Adrenal gland (tissue), 12 donors: Measurements from ENCODE around the gene ASAH2B. TPM values are rescaled to one million over a fixed set of nuclear protein-coding genes. Genes with fewer than 3 reads are reported as not detected.
"Not testable (repeated sequence)": the region's sequence is repeated elsewhere in the genome, so short reads cannot be mapped to it uniquely, and the experiment has no call there.

Source experiments
- DNase-seq, 7 donors: peaks; one replicate each; pipeline ENCODE4 v3.0.0-alpha.2; 2019 to 2020
- H3K27ac ChIP-seq, 5 donors: fragments of 200-600 bp; sonication (generic) in 4 of 5; 1 replicate in 3 of 5; 2 replicates in 2 of 5; pipeline versions ENCODE4 v1.5.1 to v1.8.0; 2016 to 2020; ENCODE audit warnings: mild to moderate bottlenecking in 1 of 5
- H3K27me3 ChIP-seq: fragments of 200-600 bp; 2 replicates; pipeline ENCODE4 v1.8.0; 2021
- H3K36me3 ChIP-seq, 2 donors: fragments of 200-600 bp; replicated peaks in 1 of 2; 1 replicate in 1 of 2; 2 replicates in 1 of 2; pipeline versions ENCODE4 v1.5.1 to v1.8.0; 2018 to 2022
- H3K4me1 ChIP-seq, 2 donors: fragments of 200-600 bp; replicated peaks in 1 of 2; 1 replicate in 1 of 2; 2 replicates in 1 of 2; pipeline versions ENCODE4 v1.5.1 to v1.8.0; 2018 to 2021
- H3K4me3 ChIP-seq, 4 donors: fragments of 200-600 bp; sonication (generic) in 3 of 4; one replicate each; pipeline ENCODE4 v1.5.1; 2016 to 2018
- H3K9me3 ChIP-seq, 3 donors: fragments of 200-600 bp; sonication (generic) in 1 of 3; replicated peaks in 1 of 3; 1 replicate in 2 of 3; 2 replicates in 1 of 3; pipeline versions ENCODE4 v1.5.1 to v1.8.0; 2016 to 2021
- POLR2A ChIP-seq, 2 donors: fragments of 450-650 bp; IDR thresholded peaks; one replicate each; pipeline ENCODE4 v1.6.1; 2017; ENCODE audit warnings: antibody characterized with exemption in 2 of 2, mild to moderate bottlenecking in 2 of 2, moderate library complexity in 1 of 2
- WGBS, 4 donors: extraction: QIAGEN DNeasy Blood & Tissue Kit in 2 of 4; methylation state at CpG; one replicate each; pipeline versions ENCODE4 v1.1.5 to v1.1.7; 2013 to 2017; 5-methylcytosine and 5-hydroxymethylcytosine counted together
- intact Hi-C, 2 donors: fragments of 100-400 bp; cut with DNase I; formaldehyde crosslinking; loops; one replicate each; pipeline versions ENCODE4 v1.14.1 to v1.15.0; 2022 to 2023
- polyA plus RNA-seq, 3 donors: library from polyadenylated mRNA; stranded (reverse); fragments of 200-250 nt in 2 of 3; fragments of 350-450 nt in 1 of 3; fragmentation: Illumina TruSeq in 1 of 3; extraction: RNeasy Lipid Tissue Mini Kit (QIAGEN cat#74804) in 1 of 3; gene quantifications; one replicate each; pipeline ENCODE4 v1.2.3, GENCODE V29; 2013 to 2014
- total RNA-seq, 9 donors: library from RNA; depleted of rRNA in 4 of 9; stranded (reverse); fragments of >200 nt in 4 of 9; fragments of 120-200 nt in 1 of 9; fragmentation: NEBNext Ultra II Directional in 1 of 9; extraction: Animal tissue kit (Norgen Biotek cat#: 25700) in 1 of 9; gene quantifications; one replicate each; pipeline versions ENCODE4 v1.1.0 to v1.2.4, GENCODE V29; 2013 to 2023
- TF ChIP-seq, protein P1 (sequence below), 6 experiments: fragments of 450-650 bp in 4 of 6; fragments of 200-600 bp in 2 of 6; sonication (generic) in 1 of 6; IDR thresholded peaks; 1 replicate in 5 of 6; 2 replicates in 1 of 6; pipeline versions ENCODE4 v1.5.1 to v1.8.0; 2016 to 2021; ENCODE audit warnings: antibody characterized with exemption in 6 of 6, mild to moderate bottlenecking in 2 of 6, moderate library complexity in 1 of 6
- donor health status: healthy with polysubstance abuse.
- donor health status: Bipolar disorder and iron deficiency.
- donor health status: DM: yes; HTN: yes; CAD: no.
- donor health status: DM: no; HTN: no; CAD: no.
- donor health status: DM: no; HTN: no; CAD: no.
- donor health status: DM: yes; HTN: yes; CAD: no.

The ASAH2B gene
- total and polyA plus RNA-seq, 12 donors: 1.9 to 13.3 (median 5.0) TPM

DNA sequence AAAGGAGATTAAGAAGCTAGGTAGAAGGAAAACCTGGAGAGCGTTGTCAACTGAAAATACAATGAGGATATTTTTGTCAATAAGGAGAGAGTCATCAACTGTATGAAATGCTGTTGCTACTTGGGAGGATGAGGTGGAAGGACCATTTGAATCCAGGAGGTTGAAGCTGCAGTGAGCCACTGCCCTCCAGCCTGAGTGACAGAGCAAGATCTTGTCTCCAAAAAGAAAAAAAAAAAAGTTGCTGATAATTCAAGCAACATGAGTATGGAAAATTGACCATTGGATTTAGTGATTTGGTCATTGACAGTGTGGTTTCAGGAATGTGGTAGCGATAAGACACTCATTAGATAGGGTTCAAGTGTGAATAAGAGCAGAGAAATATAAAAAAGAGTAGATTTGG, 11.6 kb upstream of the ASAH2B start:
- H3K4me1 ChIP-seq, H3K4me3 ChIP-seq, H3K27ac ChIP-seq, DNase-seq, H3K36me3 ChIP-seq, intact Hi-C loops, H3K27me3 ChIP-seq, H3K9me3 ChIP-seq: not testable (repeated sequence)
- 79 to 84% (median 84%) methylated on average over 2 of the region's 2 CpGs for WGBS, 4 donors

DNA sequence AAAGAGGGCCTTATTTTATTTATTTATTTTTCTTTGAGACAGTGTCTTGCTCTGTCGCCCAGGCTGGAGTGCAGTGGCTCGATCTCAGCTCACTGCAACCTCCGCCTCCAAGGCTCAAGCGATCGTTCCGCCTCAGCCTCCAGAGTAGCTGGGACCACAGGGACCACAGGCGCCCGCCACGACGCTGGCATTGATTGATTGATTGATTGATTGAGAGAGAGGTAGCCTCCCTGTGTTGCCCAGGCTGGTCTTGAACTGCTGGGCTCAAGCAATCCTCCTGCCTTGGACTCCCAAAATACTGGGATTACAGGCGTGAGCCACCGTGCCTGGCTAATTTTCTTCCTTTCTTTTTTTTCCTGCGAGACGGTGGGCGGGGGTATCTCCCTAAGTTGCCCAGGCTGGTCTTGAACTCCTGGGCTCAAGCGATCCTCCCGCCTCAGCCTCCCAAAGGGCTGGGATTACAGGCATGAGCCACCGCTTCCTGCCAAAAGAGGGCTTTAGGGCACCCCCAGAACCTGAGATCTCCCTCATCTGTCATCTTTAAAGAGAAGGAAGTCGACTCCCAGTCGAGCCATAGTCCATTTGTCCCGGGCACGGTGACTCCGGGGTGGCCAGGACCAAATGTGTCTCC, 634 bp upstream of the ASAH2B start:
- H3K4me1 ChIP-seq, DNase-seq, H3K27me3 ChIP-seq, intact Hi-C loops, H3K9me3 ChIP-seq, H3K36me3 ChIP-seq: not testable (repeated sequence)
- WGBS, 4 donors: 68 to 71% (median 69%) methylated on average over 23 of the region's 23 CpGs
- Histone ChIP-seq H3K27ac (peak overlapping the region in 4 of 5 donors; percentile 35 to 94 (median 80)), H3K4me3 (peak overlapping the region in 2 of 4 donors; percentile 85 to 87)

DNA sequence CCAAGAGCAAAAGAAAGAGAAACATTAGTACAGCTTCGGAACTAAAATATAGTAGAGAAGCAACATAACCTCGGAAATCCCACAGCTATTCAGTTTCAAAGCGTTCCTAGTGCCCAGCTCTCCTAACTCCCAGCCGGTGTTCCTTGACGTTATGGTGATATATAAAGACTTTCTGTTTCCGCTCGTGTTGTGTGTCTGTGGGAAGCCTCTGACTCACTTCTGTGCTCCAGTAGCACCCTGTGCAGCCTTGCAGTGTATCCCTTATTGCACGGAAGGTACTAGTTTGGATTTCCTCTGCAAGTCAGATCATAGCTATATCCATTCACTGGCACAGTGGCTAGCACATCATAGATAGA, 535 bp downstream of the ASAH2B start:
- intact Hi-C loops: no loop called here
- peaks cover 0 to 5% of the 10 kb centered on the region in 2 donors for H3K4me1 ChIP-seq
- H3K4me3 ChIP-seq: peak overlapping the region in 3 of 4 donors; percentile 21 to 87 (median 85)
- no peaks in the 10 kb centered on the region for H3K9me3 ChIP-seq
- TF ChIP-seq, protein P1, sequence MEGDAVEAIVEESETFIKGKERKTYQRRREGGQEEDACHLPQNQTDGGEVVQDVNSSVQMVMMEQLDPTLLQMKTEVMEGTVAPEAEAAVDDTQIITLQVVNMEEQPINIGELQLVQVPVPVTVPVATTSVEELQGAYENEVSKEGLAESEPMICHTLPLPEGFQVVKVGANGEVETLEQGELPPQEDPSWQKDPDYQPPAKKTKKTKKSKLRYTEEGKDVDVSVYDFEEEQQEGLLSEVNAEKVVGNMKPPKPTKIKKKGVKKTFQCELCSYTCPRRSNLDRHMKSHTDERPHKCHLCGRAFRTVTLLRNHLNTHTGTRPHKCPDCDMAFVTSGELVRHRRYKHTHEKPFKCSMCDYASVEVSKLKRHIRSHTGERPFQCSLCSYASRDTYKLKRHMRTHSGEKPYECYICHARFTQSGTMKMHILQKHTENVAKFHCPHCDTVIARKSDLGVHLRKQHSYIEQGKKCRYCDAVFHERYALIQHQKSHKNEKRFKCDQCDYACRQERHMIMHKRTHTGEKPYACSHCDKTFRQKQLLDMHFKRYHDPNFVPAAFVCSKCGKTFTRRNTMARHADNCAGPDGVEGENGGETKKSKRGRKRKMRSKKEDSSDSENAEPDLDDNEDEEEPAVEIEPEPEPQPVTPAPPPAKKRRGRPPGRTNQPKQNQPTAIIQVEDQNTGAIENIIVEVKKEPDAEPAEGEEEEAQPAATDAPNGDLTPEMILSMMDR (IDR thresholded peaks at IDR 0.05): no peak
- TF ChIP-seq POLR2A (IDR thresholded peaks at IDR 0.05): no peak
- peak overlapping the region; percentile 20 to 94 (median 80) for H3K27ac ChIP-seq
- 0 to 2% (median 0%) methylated on average over 8 of the region's 8 CpGs for WGBS, 4 donors
- DNase-seq: peak in 6 of 7 donors; percentile 30 to 64 (median 40)
- no peaks in the 10 kb centered on the region for H3K36me3 ChIP-seq
- H3K27me3 ChIP-seq: no peaks in the 10 kb centered on the region

DNA sequence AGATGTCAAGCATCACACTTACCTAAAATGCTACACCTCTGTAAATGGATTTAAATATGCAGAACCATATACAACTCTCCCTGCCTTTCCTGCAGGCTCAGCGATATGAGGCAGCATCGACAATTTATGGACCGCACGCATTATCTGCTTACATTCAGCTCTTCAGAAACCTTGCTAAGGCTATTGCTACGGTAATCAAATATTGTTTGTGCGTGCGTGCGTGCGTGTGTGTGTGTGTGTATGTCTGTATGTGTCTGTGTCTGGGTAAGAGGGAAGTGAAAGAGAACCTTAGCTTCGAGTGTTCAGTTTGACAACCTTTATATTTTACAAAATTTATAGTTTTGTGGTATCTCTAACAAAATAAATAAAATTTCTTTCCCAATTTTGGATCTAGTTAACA, 3.1 kb downstream of the ASAH2B start:
- H3K4me1 ChIP-seq, intact Hi-C loops, H3K27me3 ChIP-seq, H3K9me3 ChIP-seq, H3K36me3 ChIP-seq, H3K4me3 ChIP-seq, DNase-seq, H3K27ac ChIP-seq: not testable (repeated sequence)
- 91 to 94% (median 92%) methylated on average over 10 of the region's 10 CpGs for WGBS, 4 donors

DNA sequence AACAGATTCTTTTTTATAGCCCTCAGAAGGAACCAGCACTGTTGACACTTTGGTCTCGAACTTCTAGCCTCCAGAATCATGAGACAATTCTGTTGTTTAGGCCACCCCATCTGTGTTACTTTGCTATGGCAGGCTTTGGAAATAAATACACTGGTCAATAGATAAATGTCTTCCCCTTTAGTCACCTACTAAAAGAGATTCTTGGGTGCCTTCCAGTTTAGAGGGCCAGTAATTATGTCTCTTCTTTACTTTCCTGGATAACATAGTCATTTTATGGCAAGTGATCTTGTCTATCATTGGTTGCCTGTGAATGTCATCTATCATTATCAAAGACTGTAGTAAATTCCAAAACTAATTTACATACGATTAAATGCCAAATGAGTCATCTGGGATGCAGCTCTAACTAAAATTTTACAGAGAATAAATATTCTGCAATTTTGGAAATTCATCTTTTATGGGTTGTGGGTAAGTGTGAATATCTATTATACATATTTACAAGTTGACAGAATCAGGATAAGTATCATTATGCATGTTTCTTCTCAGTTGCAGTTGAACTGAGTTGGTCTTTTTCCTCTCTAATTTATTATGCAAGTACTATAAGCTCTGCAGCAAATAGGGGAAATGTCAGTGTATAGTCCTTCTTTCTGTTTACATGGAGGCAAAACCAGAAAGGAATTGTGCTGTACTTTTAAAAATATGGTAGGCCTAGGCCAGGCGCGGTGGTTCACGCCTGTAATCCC, 27.2 kb downstream of the ASAH2B start:
- H3K27me3 ChIP-seq, H3K36me3 ChIP-seq, DNase-seq, H3K27ac ChIP-seq, H3K4me3 ChIP-seq, intact Hi-C loops, H3K4me1 ChIP-seq, H3K9me3 ChIP-seq: not testable (repeated sequence)
- WGBS, 4 donors: 86 to 100% (median 91%) methylated on average over 3 to 5 of the region's 5 CpGs

DNA sequence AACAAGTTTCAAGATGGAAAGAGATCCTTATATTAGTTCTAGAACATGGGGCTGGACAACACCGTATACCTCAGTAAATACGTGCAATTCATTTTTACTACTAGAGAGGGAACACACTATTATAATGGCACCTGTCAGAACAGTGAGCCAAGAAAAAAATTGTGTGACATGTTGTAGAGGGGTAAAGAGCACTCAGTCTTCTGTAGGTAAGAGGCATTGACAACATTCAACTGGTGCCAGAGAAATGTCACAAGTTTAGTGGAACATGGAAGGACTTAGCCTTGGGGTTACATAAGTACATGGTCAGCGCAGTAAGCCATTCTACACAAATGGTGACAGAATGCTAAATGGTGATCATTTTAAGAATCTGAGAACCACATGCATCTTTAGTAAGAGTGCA, 32.3 kb downstream of the ASAH2B start:
- H3K4me3 ChIP-seq, H3K27me3 ChIP-seq, intact Hi-C loops, H3K4me1 ChIP-seq, H3K27ac ChIP-seq, DNase-seq, H3K9me3 ChIP-seq, H3K36me3 ChIP-seq: not testable (repeated sequence)
- 86 to 93% (median 88%) methylated on average over 2 to 3 of the region's 3 CpGs for WGBS, 4 donors

DNA sequence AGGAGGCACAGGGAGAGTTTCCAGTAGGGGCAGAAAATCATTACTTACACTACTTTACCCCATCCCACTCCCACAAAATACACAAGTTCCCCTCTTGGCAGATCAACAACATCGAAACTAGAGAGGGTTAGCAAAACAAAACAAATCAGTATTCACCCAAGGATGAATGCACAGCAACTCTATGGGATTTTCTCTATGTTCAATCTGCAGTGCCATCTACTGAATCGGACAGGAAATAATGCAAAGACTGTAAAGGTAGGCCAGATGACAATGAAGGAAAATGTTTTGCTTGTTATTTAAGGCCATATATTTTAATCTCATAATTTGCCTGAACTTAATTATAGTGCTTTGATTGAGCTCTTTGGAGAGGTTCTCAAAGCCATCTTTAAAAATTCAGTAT, 35.1 kb downstream of the ASAH2B start:
- intact Hi-C loops, H3K36me3 ChIP-seq, H3K9me3 ChIP-seq, H3K4me3 ChIP-seq, H3K27me3 ChIP-seq, H3K27ac ChIP-seq, DNase-seq, H3K4me1 ChIP-seq: not testable (repeated sequence)
- 51 to 69% (median 57%) methylated on average over 2 of the region's 2 CpGs for WGBS, 4 donors

DNA sequence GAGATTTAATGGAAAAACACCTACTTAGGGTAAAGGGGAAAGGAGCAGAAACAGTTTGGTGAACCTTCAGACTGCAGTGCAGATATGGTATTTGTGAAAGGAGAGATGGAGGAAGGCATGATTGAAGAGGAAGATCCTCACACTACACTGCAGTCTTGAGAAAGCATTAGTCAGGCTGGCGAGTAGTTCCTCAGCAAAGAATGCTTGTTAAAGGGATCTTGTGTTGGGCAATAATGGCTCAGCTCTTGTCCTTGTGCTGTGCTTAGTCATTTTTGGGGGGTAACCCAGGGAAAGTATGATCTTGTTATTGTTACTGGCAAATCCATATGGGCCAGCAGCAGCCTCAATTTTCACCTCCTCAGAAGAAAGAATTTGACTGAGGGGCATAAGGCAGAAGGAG, 40.3 kb downstream of the ASAH2B start:
- H3K27ac ChIP-seq, intact Hi-C loops, H3K36me3 ChIP-seq, H3K9me3 ChIP-seq, H3K4me1 ChIP-seq, H3K4me3 ChIP-seq, H3K27me3 ChIP-seq, DNase-seq: not testable (repeated sequence)
- 31 to 71% (median 59%) methylated on average over 1 of the region's 1 CpG for WGBS, 4 donors

DNA sequence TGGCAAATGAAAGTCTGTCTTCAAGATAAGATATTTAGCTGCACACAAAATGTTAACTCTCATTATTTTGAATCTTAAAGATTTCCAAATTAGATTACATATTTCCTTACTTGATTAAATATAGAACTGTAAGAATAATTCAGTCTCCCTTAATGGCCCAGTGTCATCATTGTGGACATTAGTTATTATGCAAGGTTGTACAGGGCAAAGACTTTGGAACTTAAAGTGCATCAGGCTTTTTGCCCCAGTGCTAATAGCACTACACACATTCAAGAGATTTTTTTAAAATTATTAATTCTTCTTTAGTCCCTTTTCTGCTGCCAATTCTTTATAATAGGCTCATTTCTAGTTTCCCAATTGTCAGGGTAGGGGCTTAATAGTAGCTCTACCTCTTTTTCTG, 42.3 kb downstream of the ASAH2B start:
- H3K9me3 ChIP-seq, H3K27me3 ChIP-seq, DNase-seq, H3K27ac ChIP-seq, intact Hi-C loops, H3K4me3 ChIP-seq, H3K4me1 ChIP-seq, H3K36me3 ChIP-seq: not testable (repeated sequence)

DNA sequence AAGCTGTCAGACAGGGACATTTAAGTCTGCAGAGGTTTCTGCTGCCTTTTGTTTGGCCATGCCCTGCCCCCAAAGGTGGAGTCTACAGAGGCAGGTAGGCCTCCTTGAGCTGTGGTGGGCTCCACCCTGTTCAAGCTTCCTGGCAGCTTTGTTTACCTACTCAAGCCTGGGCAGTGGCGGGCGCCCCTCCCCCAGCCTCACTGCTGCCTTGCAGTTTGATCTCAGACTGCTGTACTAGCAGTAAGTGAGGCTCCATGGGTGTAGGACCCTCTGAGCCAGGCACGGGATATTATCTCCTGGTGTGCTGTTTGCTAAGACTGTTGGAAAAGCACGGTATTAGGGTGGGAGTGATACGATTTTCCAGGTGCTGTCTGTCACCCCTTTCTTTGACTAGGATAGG, 48.2 kb downstream of the ASAH2B start:
- intact Hi-C loops, H3K27ac ChIP-seq, H3K9me3 ChIP-seq, H3K4me1 ChIP-seq, DNase-seq, H3K27me3 ChIP-seq, H3K36me3 ChIP-seq, H3K4me3 ChIP-seq: not testable (repeated sequence)
- WGBS, 4 donors: 60 to 76% (median 69%) methylated on average over 3 to 5 of the region's 5 CpGs
